Measurements from ENCODE around the gene BRD2.

BRD2 gene

GRCh38 chr6:32949113-32949512, 19.3 kb upstream of the BRD2 start:
- DNase-seq (ENCODE audit: low spot score): no peak

GRCh38 chr6:32950010-32950409, 18.4 kb upstream of the BRD2 start:
- no peak for DNase-seq (ENCODE audit: low spot score)

- no peak for DNase-seq (ENCODE audit: low spot score)
Observed at GRCh38 chr6:32950449-32950848, 17.9 kb upstream of the BRD2 start.

GRCh38 chr6:32952817-32953739, 15.3 kb upstream of the BRD2 start, which contains the start of gene HLA-DMA:
HLA-DMA (minus strand) TSS chr6:32953097; CDS start chr6:32953036, 61 bp downstream.
- DNase-seq (ENCODE audit: low spot score): peak; percentile 94

- no peak for DNase-seq (ENCODE audit: low spot score)
Observed at GRCh38 chr6:32953775-32954174, 14.6 kb upstream of the BRD2 start.

GRCh38 chr6:32954267-32954666, 14.1 kb upstream of the BRD2 start:
- DNase-seq (ENCODE audit: low spot score): no peak

- DNase-seq (ENCODE audit: low spot score): peak; percentile 59
Observed at GRCh38 chr6:32954986-32955802, 13.2 kb upstream of the BRD2 start.

GRCh38 chr6:32956176-32956575, 12.2 kb upstream of the BRD2 start:
- no peak for DNase-seq (ENCODE audit: low spot score)

- no peak for DNase-seq (ENCODE audit: low spot score)
Observed at GRCh38 chr6:32960563-32960962, 7.8 kb upstream of the BRD2 start.

- DNase-seq (ENCODE audit: low spot score): no peak
Observed at GRCh38 chr6:32962213-32962826, 6.1 kb upstream of the BRD2 start.

- DNase-seq (ENCODE audit: low spot score): no peak
Observed at GRCh38 chr6:32963866-32964265, 4.5 kb upstream of the BRD2 start.

GRCh38 chr6:32964776-32965175, 3.6 kb upstream of the BRD2 start:
- DNase-seq (ENCODE audit: low spot score): no peak

GRCh38 chr6:32967151-32968091, 973 bp upstream of the BRD2 start:
- DNase-seq (ENCODE audit: low spot score): peak; percentile 63

GRCh38 chr6:32968867-32969684, 682 bp downstream of the BRD2 start:
- DNase-seq (ENCODE audit: low spot score): peak; percentile 80

GRCh38 chr6:32969685-32970412, 1.5 kb downstream of the BRD2 start:
- peak; percentile 81 for DNase-seq (ENCODE audit: low spot score)

- DNase-seq (ENCODE audit: low spot score): peak; percentile 86
Observed at GRCh38 chr6:32970413-32971241, 2.2 kb downstream of the BRD2 start.

GRCh38 chr6:32971242-32971580, 2.8 kb downstream of the BRD2 start:
- no peak for DNase-seq (ENCODE audit: low spot score)

- peak; percentile 100 for DNase-seq (ENCODE audit: low spot score)
Observed at GRCh38 chr6:32971581-32972352, 3.4 kb downstream of the BRD2 start.
